Neuronal stem cell (in vitro differentiated cells): ENCODE results near the gene SGK2.
A peak's percentile ranks its signal among the peaks of the same experiment; 100 is the strongest.
"Not testable (repeated sequence)": the region's sequence is repeated elsewhere in the genome, so short reads cannot be mapped to it uniquely, and the experiment has no call there.

Experiments
- DNase-seq: peaks from one replicate; pipeline ENCODE4 v3.0.0-alpha.2; 2013; ENCODE audit warnings: low spot score
- H2AFZ ChIP-seq: one replicate; pipeline ENCODE4 v1.6.1; 2013; ENCODE audit warnings: mild to moderate bottlenecking, low read length, inconsistent platforms
- H2AK5ac ChIP-seq: 2 replicates; pipeline ENCODE4 v1.6.1; 2013; ENCODE audit warnings: low read depth, mild to moderate bottlenecking, inconsistent platforms, low read length, moderate library complexity, mixed read lengths
- H2BK120ac ChIP-seq: 2 replicates; pipeline ENCODE4 v1.6.1; 2013; ENCODE audit warnings: low read depth, mild to moderate bottlenecking, inconsistent platforms, low read length, moderate library complexity, mixed read lengths
- H2BK12ac ChIP-seq: one replicate; pipeline ENCODE4 v1.6.1; 2013; ENCODE audit warnings: low read length, inconsistent platforms
- H2BK15ac ChIP-seq: 2 replicates; pipeline ENCODE4 v1.6.1; 2013; ENCODE audit warnings: mild to moderate bottlenecking, low read length, inconsistent platforms, mixed read lengths
- H2BK5ac ChIP-seq: one replicate; pipeline ENCODE4 v1.6.1; 2013; ENCODE audit warnings: inconsistent platforms, mild to moderate bottlenecking, low read length, moderate library complexity
- H3K14ac ChIP-seq: one replicate; pipeline ENCODE4 v1.6.1; 2013; ENCODE audit warnings: low read length, inconsistent platforms
- H3K18ac ChIP-seq: 2 replicates; pipeline ENCODE4 v1.6.1; 2013; ENCODE audit warnings: low read length, inconsistent platforms
- H3K23ac ChIP-seq: 2 replicates; pipeline ENCODE4 v1.6.1; 2013; ENCODE audit warnings: low read depth, mild to moderate bottlenecking, mixed read lengths, low read length, inconsistent platforms; ENCODE audit not compliant: poor library complexity
- H3K27ac ChIP-seq: replicated peaks from 3 replicates; pipeline ENCODE4 v1.5.1; 2013; ENCODE audit warnings: low read length, inconsistent platforms
- H3K27me3 ChIP-seq, 3 experiments: 2 replicates each; pipeline ENCODE4 v1.6.1; 2013; ENCODE audit warnings: low read length in 3 of 3, mild to moderate bottlenecking in 2 of 3, inconsistent platforms in 1 of 3, low read depth in 1 of 3, mixed read lengths in 1 of 3, moderate library complexity in 1 of 3; ENCODE audit not compliant: control insufficient read depth in 3 of 3, insufficient read depth in 3 of 3
- H3K36me3 ChIP-seq, 2 donors: replicated peaks in 1 of 2; 2 replicates each; pipeline ENCODE4 v1.6.1; 2013; ENCODE audit warnings: low read length in 2 of 2; ENCODE audit not compliant: control insufficient read depth in 2 of 2, insufficient read depth in 2 of 2
- H3K4ac ChIP-seq: 2 replicates; pipeline ENCODE4 v1.6.1; 2013; ENCODE audit warnings: inconsistent platforms, mild to moderate bottlenecking, low read length, moderate library complexity
- H3K4me1 ChIP-seq, 2 donors: 1 replicate in 1 of 2; 2 replicates in 1 of 2; pipeline ENCODE4 v1.6.1; 2013; ENCODE audit warnings: low read length in 2 of 2, low read depth in 1 of 2; ENCODE audit not compliant: control insufficient read depth in 2 of 2, insufficient read depth in 1 of 2
- H3K4me2 ChIP-seq: one replicate; pipeline ENCODE4 v1.6.1; 2013; ENCODE audit warnings: mild to moderate bottlenecking, low read length, inconsistent platforms; ENCODE audit not compliant: insufficient read depth, poor library complexity, severe bottlenecking
- H3K4me3 ChIP-seq, 2 donors: 2 replicates each; pipeline ENCODE4 v1.5.1; 2013; ENCODE audit warnings: low read length in 2 of 2, mild to moderate bottlenecking in 2 of 2, inconsistent platforms in 1 of 2, moderate library complexity in 1 of 2
- H3K79me1 ChIP-seq: one replicate; pipeline ENCODE4 v1.6.1; 2013; ENCODE audit warnings: low read depth, mild to moderate bottlenecking, inconsistent platforms, low read length, moderate library complexity
- H3K9ac ChIP-seq: one replicate; pipeline ENCODE4 v1.6.1; 2013; ENCODE audit warnings: mild to moderate bottlenecking, low read depth, low read length, inconsistent platforms; ENCODE audit not compliant: poor library complexity
- H3K9me3 ChIP-seq, 2 donors: replicated peaks in 1 of 2; 2 replicates each; pipeline versions ENCODE3 to v1.6.1; 2013; ENCODE audit warnings: low read length in 2 of 2, mild to moderate bottlenecking in 2 of 2, inconsistent platforms in 1 of 2, low read depth in 1 of 2, mixed read lengths in 1 of 2, moderate library complexity in 1 of 2; ENCODE audit not compliant: control insufficient read depth in 2 of 2, insufficient read depth in 1 of 2
- H4K8ac ChIP-seq: one replicate; pipeline ENCODE4 v1.6.1; 2013; ENCODE audit warnings: low read depth, mild to moderate bottlenecking, inconsistent platforms, low read length, moderate library complexity
- H4K91ac ChIP-seq: one replicate; pipeline ENCODE4 v1.6.1; 2013; ENCODE audit warnings: low read length, low read depth, mild to moderate bottlenecking, inconsistent platforms; ENCODE audit not compliant: poor library complexity
- WGBS, 2 donors: extraction: QIAGEN DNeasy Blood & Tissue Kit; methylation state at CpG; one replicate each; pipeline ENCODE4 v1.1.7; 2013; ENCODE audit warnings: missing lambda C conversion rate in 2 of 2, mixed read lengths in 1 of 2; ENCODE audit not compliant: insufficient read length in 2 of 2, insufficient replicate concordance in 1 of 2; ENCODE audit errors: extremely low coverage in 2 of 2; 5-methylcytosine and 5-hydroxymethylcytosine counted together

The SGK2 gene

DNA sequence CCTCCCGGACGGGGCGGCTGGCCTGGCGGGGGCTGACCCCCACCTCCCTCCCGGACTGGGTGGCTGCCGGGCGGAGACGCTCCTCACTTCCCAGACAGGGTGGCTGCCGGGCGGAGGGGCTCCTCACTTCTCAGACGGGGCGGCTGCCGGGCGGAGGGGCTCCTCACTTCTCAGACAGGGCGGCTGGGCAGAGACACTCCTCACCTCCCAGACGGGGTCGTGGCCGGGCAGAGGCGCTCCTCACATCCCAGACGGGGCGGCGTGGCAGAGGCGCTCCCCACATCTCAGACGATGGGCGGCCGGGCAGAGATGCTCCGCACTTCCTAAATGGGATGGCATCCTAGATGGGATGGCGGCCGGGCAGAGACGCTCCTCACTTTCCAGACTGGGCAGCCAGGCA is 48.5 kb downstream of the SGK2 start:
- not testable (repeated sequence) for H3K27me3 ChIP-seq, H4K91ac ChIP-seq, H2BK120ac ChIP-seq, H3K79me1 ChIP-seq, H3K9me3 ChIP-seq, H4K8ac ChIP-seq, H3K4me1 ChIP-seq, H3K14ac ChIP-seq, H3K18ac ChIP-seq, DNase-seq, H3K23ac ChIP-seq, H3K27ac ChIP-seq, H3K4me2 ChIP-seq, H3K4ac ChIP-seq, H2BK5ac ChIP-seq, H2BK12ac ChIP-seq, H2BK15ac ChIP-seq, H3K4me3 ChIP-seq, H2AFZ ChIP-seq, H2AK5ac ChIP-seq, H3K9ac ChIP-seq
- WGBS, 2 donors: no CpG with 5 or more reads among the region's 30 CpGs
- H3K36me3 ChIP-seq: peaks cover 8 to 49% of the 10 kb centered on the region in 2 donors

DNA sequence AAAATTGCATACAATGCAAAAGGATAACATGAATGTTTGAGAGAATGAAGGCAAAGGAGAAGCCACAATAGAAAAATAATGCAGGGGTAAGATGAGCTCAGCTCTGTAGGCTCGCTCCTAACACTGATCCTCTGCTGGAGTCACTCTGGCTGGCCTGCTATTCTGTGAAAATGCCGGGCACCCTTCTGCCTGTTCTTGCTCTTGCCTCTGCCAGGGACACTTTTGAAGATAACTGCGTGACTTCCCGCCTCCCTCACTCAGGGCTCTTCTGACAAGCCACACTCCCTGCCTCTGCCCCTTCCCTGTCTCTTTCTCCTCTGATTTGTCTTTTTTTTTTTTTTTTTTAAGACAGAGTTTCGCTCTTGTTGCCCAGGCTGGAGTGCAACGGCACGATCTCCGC is 72.8 kb downstream of the SGK2 start:
- no peak for DNase-seq
- peaks cover 11 to 66% of the 10 kb centered on the region in 2 donors for H3K36me3 ChIP-seq
- H2BK15ac ChIP-seq: no peak overlapping the region
- H3K9me3 ChIP-seq: no peaks in the 10 kb centered on the region
- no peaks in the 10 kb centered on the region for H3K27me3 ChIP-seq
- no peaks in the 10 kb centered on the region for H3K79me1 ChIP-seq
- H2AK5ac ChIP-seq: no peak overlapping the region
- H2AFZ ChIP-seq: no peak overlapping the region
- no peaks in the 10 kb centered on the region for H3K4me1 ChIP-seq
- H3K14ac ChIP-seq: peak overlapping the region; percentile 17
- H3K18ac ChIP-seq: no peak overlapping the region
- H3K4ac ChIP-seq: no peak overlapping the region
- no peak overlapping the region for H2BK120ac ChIP-seq
- H3K4me2 ChIP-seq: no peak overlapping the region
- no peak overlapping the region for H2BK12ac ChIP-seq
- H3K9ac ChIP-seq: no peak overlapping the region
- no peak overlapping the region for H4K8ac ChIP-seq
- H3K4me3 ChIP-seq: no peak overlapping the region
- H3K23ac ChIP-seq: no peak overlapping the region
- no peak overlapping the region for H4K91ac ChIP-seq
- no peak overlapping the region for H3K27ac ChIP-seq
- no peak overlapping the region for H2BK5ac ChIP-seq
- WGBS, 2 donors: no CpG with 5 or more reads among the region's 8 CpGs
